Measurements from ENCODE around the gene OSBPL3. TPM values are rescaled to one million over a fixed set of nuclear protein-coding genes. Genes with fewer than 3 reads are reported as not detected.

Gene OSBPL3
- total and polyA plus RNA-seq, 4 experiments from 2014 or later: 6.9 to 72.7 (median 40.5) TPM

GRCh38 chr7:24874791-24875190, 105.2 kb downstream of the OSBPL3 start:
- intact Hi-C loops (cut with micrococcal nuclease): loop anchor here (5.0 kb wide), 1 partner anchor 38 kb away; no protein-coding TSS in a partner anchor
- peaks cover 7 to 26% (median 21%) of the 10 kb centered on the region in 4 donors for H3K4me1 Mint-ChIP-seq
- POLR2A ChIA-PET (ENCODE audit: partially characterized antibody): no interaction called here
- peaks cover 15% of the 10 kb centered on the region in 2 donors for H3K36me3 Mint-ChIP-seq
- H3K4me3 Mint-ChIP-seq: no peak overlapping the region
- Histone ChIP-seq H3K27ac (ENCODE audit: low read depth, low read length) (no peak overlapping the region), H3K27me3 (ENCODE audit: insufficient read depth, low read length) (no peaks in the 10 kb centered on the region), H3K4me3 (ENCODE audit: low read length in 2 of 2) (no peak overlapping the region), H3K36me3 (ENCODE audit: insufficient read depth, low read length) (peaks cover 8% of the 10 kb centered on the region), H3K9me3 (ENCODE audit: control insufficient read depth in 1 of 2, low read length in 2 of 2) (no peaks in the 10 kb centered on the region), H3K4me1 (ENCODE audit: insufficient read depth, low read length) (peaks cover 23% of the 10 kb centered on the region)
- H3K9me3 Mint-ChIP-seq: no peaks in the 10 kb centered on the region
- no peaks in the 10 kb centered on the region for H3K27me3 Mint-ChIP-seq
- CTCF ChIA-PET (ENCODE audit: partially characterized antibody): no interaction called here
- H3K27ac Mint-ChIP-seq: no peak overlapping the region
- no peak for DNase-seq

- CTCF ChIA-PET (ENCODE audit: partially characterized antibody): interaction anchor here (0.6 to 1.0 kb wide), 2 partner anchors 106 to 224 kb away, joined by 3 read pairs; partner anchors contain the start of gene OSBPL3
- Mint-ChIP-seq H3K4me3 (no peak overlapping the region), H3K4me1 (peaks cover 7 to 23% (median 15%) of the 10 kb centered on the region in 4 donors), H3K27ac (peak overlapping the region in 1 of 7 donors; percentile 36), H3K36me3 (peaks cover 19 to 20% of the 10 kb centered on the region in 2 donors), H3K27me3 (no peaks in the 10 kb centered on the region), H3K9me3 (no peaks in the 10 kb centered on the region)
- Histone ChIP-seq H3K27me3 (ENCODE audit: insufficient read depth, low read length) (no peaks in the 10 kb centered on the region), H3K27ac (ENCODE audit: low read depth, low read length) (no peak overlapping the region), H3K36me3 (ENCODE audit: insufficient read depth, low read length) (peaks cover 8% of the 10 kb centered on the region), H3K4me3 (ENCODE audit: low read length in 2 of 2) (no peak overlapping the region), H3K9me3 (ENCODE audit: control insufficient read depth in 1 of 2, low read length in 2 of 2) (no peaks in the 10 kb centered on the region), H3K4me1 (ENCODE audit: insufficient read depth, low read length) (peaks cover 22% of the 10 kb centered on the region)
- intact Hi-C loops (cut with micrococcal nuclease): no loop called here
- POLR2A ChIA-PET (ENCODE audit: partially characterized antibody): no interaction called here
- no peak for DNase-seq
Measured at GRCh38 chr7:24873944-24874343, 106.0 kb downstream of the OSBPL3 start.

DNA sequence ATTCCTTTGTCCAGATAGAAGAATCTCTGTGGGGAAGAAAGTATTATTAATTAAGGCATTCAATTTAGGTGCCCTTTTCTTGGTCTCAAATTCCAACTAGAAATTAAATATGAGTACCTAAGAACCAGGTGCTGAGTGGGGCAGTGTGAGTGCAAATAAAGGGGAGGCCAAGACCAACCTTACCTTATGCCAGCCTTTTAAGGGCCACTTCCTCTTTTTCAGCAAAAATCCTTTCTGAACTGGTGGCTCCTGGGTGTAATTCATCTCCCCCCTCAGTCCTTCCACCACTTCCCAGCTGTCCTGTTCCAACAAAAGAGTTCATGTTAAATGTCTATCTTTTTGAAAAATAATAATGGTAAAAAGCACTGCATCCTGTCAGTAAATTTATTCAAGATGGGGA, 108.2 kb downstream of the OSBPL3 start:
- Mint-ChIP-seq H3K36me3 (peaks cover 30% of the 10 kb centered on the region in 2 donors), H3K27ac (peak overlapping the region in 1 of 7 donors; percentile 44), H3K9me3 (no peaks in the 10 kb centered on the region), H3K4me1 (peaks cover 0 to 9% (median 6%) of the 10 kb centered on the region in 4 donors), H3K4me3 (no peak overlapping the region), H3K27me3 (no peaks in the 10 kb centered on the region)
- Histone ChIP-seq H3K4me1 (ENCODE audit: insufficient read depth, low read length) (peaks cover under 1% of the 10 kb centered on the region), H3K27me3 (ENCODE audit: insufficient read depth, low read length) (no peaks in the 10 kb centered on the region), H3K4me3 (ENCODE audit: low read length in 2 of 2) (no peak overlapping the region), H3K27ac (ENCODE audit: low read depth, low read length) (no peak overlapping the region), H3K9me3 (ENCODE audit: control insufficient read depth in 1 of 2, low read length in 2 of 2) (no peaks in the 10 kb centered on the region), H3K36me3 (ENCODE audit: insufficient read depth, low read length) (peaks cover 8% of the 10 kb centered on the region)
- no peak for DNase-seq
- ChIA-PET POLR2A (ENCODE audit: partially characterized antibody) (interaction anchor here (0.7 to 1.5 kb wide), 2 partner anchors 34 to 107 kb away, joined by 3 to 6 read pairs; no protein-coding TSS in a partner anchor), CTCF (ENCODE audit: partially characterized antibody) (interaction anchor here (0.7 to 1.5 kb wide), 2 partner anchors 51 to 60 kb away, joined by 3 to 6 read pairs; no protein-coding TSS in a partner anchor)
- intact Hi-C loops (cut with micrococcal nuclease): no loop called here

DNA sequence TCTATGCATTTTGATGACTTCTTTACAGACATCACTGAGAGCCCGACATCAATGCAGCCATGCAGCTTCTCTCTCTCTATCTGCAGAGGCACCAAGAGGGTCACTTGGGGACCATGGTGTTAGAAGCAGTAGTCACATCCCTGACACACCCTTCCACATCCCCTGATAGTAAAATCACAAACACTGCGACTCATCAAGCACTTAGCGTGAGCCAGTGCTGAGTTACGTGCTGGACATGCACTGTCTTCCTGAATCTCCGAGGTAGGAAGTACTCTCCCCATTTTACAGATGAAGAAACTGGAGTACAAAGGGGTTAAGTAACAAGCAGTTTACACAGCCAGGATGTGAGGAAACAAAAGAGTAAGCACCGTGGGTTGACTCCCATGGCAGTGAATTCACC, 109.2 kb downstream of the OSBPL3 start:
- POLR2A ChIA-PET (ENCODE audit: partially characterized antibody): no interaction called here
- no peak for DNase-seq
- peak overlapping the region in 2 of 7 donors; percentile 59 to 67 for H3K27ac Mint-ChIP-seq
- no peak overlapping the region for H3K4me3 Mint-ChIP-seq
- H3K9me3 ChIP-seq (ENCODE audit: control insufficient read depth in 1 of 2, low read length in 2 of 2): no peaks in the 10 kb centered on the region
- no peak overlapping the region for H3K27ac ChIP-seq (ENCODE audit: low read depth, low read length)
- H3K4me1 ChIP-seq (ENCODE audit: insufficient read depth, low read length): no peaks in the 10 kb centered on the region
- H3K27me3 Mint-ChIP-seq: no peaks in the 10 kb centered on the region
- no peaks in the 10 kb centered on the region for H3K27me3 ChIP-seq (ENCODE audit: insufficient read depth, low read length)
- H3K36me3 ChIP-seq (ENCODE audit: insufficient read depth, low read length): peaks cover 8% of the 10 kb centered on the region
- CTCF ChIA-PET (ENCODE audit: partially characterized antibody): interaction anchor here (1.5 kb wide), 1 partner anchor 50 kb away, joined by 6 read pairs; no protein-coding TSS in a partner anchor
- intact Hi-C loops (cut with micrococcal nuclease): no loop called here
- no peaks in the 10 kb centered on the region for H3K9me3 Mint-ChIP-seq
- H3K4me1 Mint-ChIP-seq: peaks cover 0 to 15% (median 6%) of the 10 kb centered on the region in 4 donors
- no peak overlapping the region for H3K4me3 ChIP-seq (ENCODE audit: low read length in 2 of 2)
- H3K36me3 Mint-ChIP-seq: peaks cover 34% of the 10 kb centered on the region in 2 donors

DNA sequence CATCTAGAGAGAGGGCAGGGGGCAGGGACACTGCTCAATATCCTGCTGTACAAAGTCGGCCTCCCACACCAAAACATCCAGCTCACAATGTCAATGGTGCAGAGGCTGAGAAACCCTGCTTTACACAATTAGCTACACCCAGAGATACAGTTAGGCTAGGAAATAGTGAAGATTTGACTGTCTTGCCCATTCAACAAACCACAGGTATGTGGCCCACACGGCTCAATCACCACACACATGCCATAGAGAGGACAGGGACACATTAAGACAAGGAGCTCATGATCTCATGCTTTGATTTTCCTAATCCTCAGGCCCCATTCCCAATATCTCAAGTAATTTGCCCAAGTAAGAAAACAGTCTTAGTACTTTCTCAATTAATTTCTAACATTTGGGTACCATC, 110.4 kb downstream of the OSBPL3 start:
- CTCF ChIA-PET (ENCODE audit: partially characterized antibody): no interaction called here

GRCh38 chr7:24868741-24869140, 111.2 kb downstream of the OSBPL3 start:
- no peak for DNase-seq
- Mint-ChIP-seq H3K4me1 (peaks cover 3 to 15% (median 6%) of the 10 kb centered on the region in 4 donors), H3K27me3 (no peaks in the 10 kb centered on the region), H3K4me3 (no peak overlapping the region), H3K9me3 (no peaks in the 10 kb centered on the region), H3K27ac (no peak overlapping the region), H3K36me3 (peaks cover 52 to 53% of the 10 kb centered on the region in 2 donors)
- Histone ChIP-seq H3K9me3 (ENCODE audit: control insufficient read depth in 1 of 2, low read length in 2 of 2) (no peaks in the 10 kb centered on the region), H3K4me1 (ENCODE audit: insufficient read depth, low read length) (no peaks in the 10 kb centered on the region), H3K27me3 (ENCODE audit: insufficient read depth, low read length) (no peaks in the 10 kb centered on the region), H3K36me3 (ENCODE audit: insufficient read depth, low read length) (peaks cover 13% of the 10 kb centered on the region), H3K27ac (ENCODE audit: low read depth, low read length) (no peak overlapping the region), H3K4me3 (ENCODE audit: low read length in 2 of 2) (no peak overlapping the region)
- POLR2A ChIA-PET (ENCODE audit: partially characterized antibody): interaction anchor here (1.0 kb wide), 1 partner anchor 111 kb away, joined by 3 read pairs; no protein-coding TSS in a partner anchor
- intact Hi-C loops (cut with micrococcal nuclease): no loop called here
- CTCF ChIA-PET (ENCODE audit: partially characterized antibody): interaction anchor here (0.5 kb wide), 1 partner anchor 14 kb away, joined by 3 read pairs; no protein-coding TSS in a partner anchor

More for the DNA sequence above, 110.4 kb downstream of the OSBPL3 start:
- POLR2A ChIA-PET (ENCODE audit: partially characterized antibody): no interaction called here
- Mint-ChIP-seq H3K27ac (peak overlapping the region in 3 of 7 donors; percentile 1 to 58 (median 3)), H3K27me3 (no peaks in the 10 kb centered on the region), H3K4me1 (peaks cover 3 to 15% (median 6%) of the 10 kb centered on the region in 4 donors), H3K36me3 (peaks cover 44 to 46% of the 10 kb centered on the region in 2 donors), H3K9me3 (no peaks in the 10 kb centered on the region), H3K4me3 (no peak overlapping the region)
- Histone ChIP-seq H3K4me1 (ENCODE audit: insufficient read depth, low read length) (no peaks in the 10 kb centered on the region), H3K27ac (ENCODE audit: low read depth, low read length) (no peak overlapping the region), H3K4me3 (ENCODE audit: low read length in 2 of 2) (no peak overlapping the region), H3K9me3 (ENCODE audit: control insufficient read depth in 1 of 2, low read length in 2 of 2) (no peaks in the 10 kb centered on the region), H3K27me3 (ENCODE audit: insufficient read depth, low read length) (no peaks in the 10 kb centered on the region), H3K36me3 (ENCODE audit: insufficient read depth, low read length) (peaks cover 13% of the 10 kb centered on the region)
- DNase-seq: no peak
- intact Hi-C loops (cut with micrococcal nuclease): no loop called here

DNA sequence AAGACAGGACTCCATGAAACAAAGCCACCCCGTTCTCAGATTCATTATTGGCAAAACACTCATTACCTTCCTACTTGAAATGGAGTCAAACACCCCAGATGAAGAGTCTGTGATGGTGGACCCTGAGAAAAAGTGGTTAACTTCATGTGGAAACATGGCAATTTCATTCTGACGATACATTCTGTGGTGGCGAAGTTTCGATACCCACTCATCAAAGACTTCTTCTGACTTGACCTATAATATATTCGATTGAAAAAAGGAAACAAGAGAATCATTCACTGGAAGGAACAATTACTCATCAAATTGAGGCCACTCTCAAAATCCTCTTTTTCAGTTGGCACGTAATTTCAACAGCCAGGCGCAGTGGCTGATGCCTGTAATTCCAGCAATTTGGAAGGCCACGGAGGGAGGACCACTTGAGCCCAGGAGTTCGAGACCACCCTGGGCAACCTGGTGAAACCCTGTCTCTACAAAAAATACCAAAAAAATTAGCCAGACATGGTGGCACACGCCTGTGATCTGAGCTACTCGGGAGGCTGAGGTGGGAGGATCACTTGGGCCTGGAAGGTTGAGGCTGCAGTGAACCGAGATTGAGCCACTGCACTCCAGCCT, 113.9 kb downstream of the OSBPL3 start:
- H3K9me3 Mint-ChIP-seq: no peaks in the 10 kb centered on the region
- Histone ChIP-seq H3K4me3 (ENCODE audit: low read length in 2 of 2) (no peak overlapping the region), H3K9me3 (ENCODE audit: control insufficient read depth in 1 of 2, low read length in 2 of 2) (no peaks in the 10 kb centered on the region), H3K36me3 (ENCODE audit: insufficient read depth, low read length) (peaks cover 26% of the 10 kb centered on the region), H3K4me1 (ENCODE audit: insufficient read depth, low read length) (no peaks in the 10 kb centered on the region), H3K27ac (ENCODE audit: low read depth, low read length) (no peak overlapping the region), H3K27me3 (ENCODE audit: insufficient read depth, low read length) (no peaks in the 10 kb centered on the region)
- POLR2A ChIA-PET (ENCODE audit: partially characterized antibody): no interaction called here
- CTCF ChIA-PET (ENCODE audit: partially characterized antibody): no interaction called here
- no peaks in the 10 kb centered on the region for H3K27me3 Mint-ChIP-seq
- intact Hi-C loops (cut with micrococcal nuclease): no loop called here
- H3K36me3 Mint-ChIP-seq: peaks cover 71 to 72% of the 10 kb centered on the region in 2 donors
- peak overlapping the region in 5 of 7 donors; percentile 32 to 57 (median 52) for H3K27ac Mint-ChIP-seq
- DNase-seq: no peak
- no peak overlapping the region for H3K4me3 Mint-ChIP-seq
- H3K4me1 Mint-ChIP-seq: peaks cover 3 to 8% (median 6%) of the 10 kb centered on the region in 4 donors
